B cell (primary cell): ENCODE results near the gene ZBTB46. TPM values are rescaled to one million over a fixed set of nuclear protein-coding genes. Genes with fewer than 3 reads are reported as not detected.

Experiments used
- ATAC-seq: fragments of 200-7000 bp; cut with Tn5 transposase; one replicate; pipeline ENCODE4 v1.10.0; 2021; ENCODE audit warnings: low read depth, mild to moderate bottlenecking, moderate number of reproducible peaks, moderate library complexity
- CTCF ChIA-PET: fragments of 350-600 bp; sonication (Branson Sonifier 250); formaldehyde crosslinking; loops from one replicate; lab custom pipeline; 2021; ENCODE audit warnings: antibody characterized with exemption, inconsistent platforms; lab: Charles Lee
- POLR2A ChIA-PET: fragments of 350-600 bp; sonication (Branson Sonifier 250); formaldehyde crosslinking; loops from one replicate; lab custom pipeline; 2021; ENCODE audit warnings: antibody characterized with exemption; lab: Charles Lee
- DNase-seq: peaks from one replicate; pipeline ENCODE4 v3.0.0; 2013
- H2AFZ ChIP-seq: 2 replicates; pipeline ENCODE4 v1.6.1; 2012; ENCODE audit warnings: mild to moderate bottlenecking, low read depth, low read length; ENCODE audit not compliant: insufficient read depth, poor library complexity, severe bottlenecking
- H3K27ac ChIP-seq, 2 donors: 1 replicate in 1 of 2; 2 replicates in 1 of 2; pipeline ENCODE4 v1.5.1; 2012 to 2013; ENCODE audit warnings: low read length in 2 of 2, mild to moderate bottlenecking in 2 of 2, moderate library complexity in 1 of 2
- H3K27me3 ChIP-seq, 4 experiments: fragments of 200-600 bp in 1 of 4; sonication (generic) in 1 of 4; replicated peaks in 1 of 4; 1 replicate in 2 of 4; 2 replicates in 2 of 4; pipeline versions ENCODE4 v1.6.1 to v1.7.0; 2013 to 2016; ENCODE audit warnings: low read length in 3 of 4, mild to moderate bottlenecking in 2 of 4, mixed read lengths in 1 of 4, moderate library complexity in 1 of 4; ENCODE audit not compliant: insufficient read depth in 4 of 4, control insufficient read depth in 3 of 4; ENCODE audit errors: control extremely low read depth in 1 of 4
- H3K36me3 ChIP-seq, 2 experiments: replicated peaks in 1 of 2; 1 replicate in 1 of 2; 2 replicates in 1 of 2; pipeline versions ENCODE4 v1.6.1 to v1.7.1; 2013; ENCODE audit warnings: low read length in 1 of 2; ENCODE audit not compliant: insufficient read depth in 2 of 2, control insufficient read depth in 1 of 2; ENCODE audit errors: control extremely low read depth in 1 of 2, extremely low read depth in 1 of 2
- H3K4me1 ChIP-seq, 2 donors: fragments of 200-600 bp in 1 of 2; sonication (generic) in 1 of 2; 1 replicate in 1 of 2; 2 replicates in 1 of 2; pipeline versions ENCODE4 v1.5.1 to v1.6.1; 2013 to 2017; ENCODE audit warnings: low read length in 2 of 2; ENCODE audit not compliant: control insufficient read depth in 2 of 2, insufficient read depth in 2 of 2
- H3K4me2 ChIP-seq: replicated peaks from 2 replicates; pipeline ENCODE3; 2012; ENCODE audit warnings: mild to moderate bottlenecking, low read depth, low read length; ENCODE audit not compliant: poor library complexity, severe bottlenecking
- H3K4me3 ChIP-seq, 5 experiments: fragments of 200-600 bp in 1 of 5; sonication (generic) in 1 of 5; 1 replicate in 3 of 5; 2 replicates in 2 of 5; pipeline versions ENCODE4 v1.5.1 to v1.7.0; 2011 to 2016; ENCODE audit warnings: low read length in 4 of 5, mild to moderate bottlenecking in 4 of 5, low read depth in 2 of 5, control low read depth in 1 of 5, moderate library complexity in 1 of 5; ENCODE audit not compliant: insufficient read depth in 1 of 5; ENCODE audit errors: control extremely low read depth in 1 of 5, extremely low read depth in 1 of 5
- H3K79me2 ChIP-seq: fragments of 200-600 bp; sonication (generic); one replicate; pipeline ENCODE4 v1.6.0; 2016; ENCODE audit warnings: low read length; ENCODE audit not compliant: control insufficient read depth, insufficient read depth
- H3K9ac ChIP-seq: fragments of 200-600 bp; sonication (generic); 2 replicates; pipeline ENCODE4 v1.6.1; 2017; ENCODE audit warnings: mild to moderate bottlenecking, low read length, moderate library complexity
- H3K9me3 ChIP-seq, 3 donors: one replicate each; pipeline versions ENCODE4 v1.6.1 to v1.7.1; 2013; ENCODE audit warnings: low read length in 2 of 3; ENCODE audit not compliant: control insufficient read depth in 2 of 3, insufficient read depth in 1 of 3; ENCODE audit errors: control extremely low read depth in 1 of 3
- H4K20me1 ChIP-seq: 2 replicates; pipeline ENCODE4 v1.6.0; 2012; ENCODE audit warnings: mild to moderate bottlenecking, low read length; ENCODE audit not compliant: insufficient read depth, control insufficient read depth, poor library complexity, severe bottlenecking
- H3K27ac Mint-ChIP-seq: one replicate; pipeline ENCODE4 v1.8.0; 2021; ENCODE audit warnings: mixed read lengths
- H3K27me3 Mint-ChIP-seq: one replicate; pipeline ENCODE4 v1.8.0; 2021; ENCODE audit warnings: mixed read lengths
- H3K4me1 Mint-ChIP-seq: one replicate; pipeline ENCODE4 v1.8.0; 2021; ENCODE audit warnings: mixed read lengths
- H3K4me3 Mint-ChIP-seq: one replicate; pipeline ENCODE4 v1.8.0; 2021; ENCODE audit warnings: mixed read lengths
- H3K9me3 Mint-ChIP-seq: one replicate; pipeline ENCODE4 v1.8.0; 2022; ENCODE audit warnings: mixed read lengths; ENCODE audit not compliant: insufficient read depth
- CTCF ChIP-seq: fragments of 200-600 bp; IDR thresholded peaks from one replicate; pipeline ENCODE4 v1.8.0; 2022; ENCODE audit warnings: antibody characterized with exemption, mild to moderate bottlenecking
- EZH2 ChIP-seq: IDR thresholded peaks from 2 replicates; pipeline ENCODE4 v1.6.1; 2012; ENCODE audit warnings: borderline replicate concordance, low read depth, mild to moderate bottlenecking, moderate library complexity, low read length; ENCODE audit not compliant: insufficient read depth, poor library complexity, severe bottlenecking
- WGBS: methylation state at CpG from one replicate; pipeline ENCODE4 v1.1.5; 2013; ENCODE audit warnings: missing lambda C conversion rate; ENCODE audit not compliant: insufficient coverage; 5-methylcytosine and 5-hydroxymethylcytosine counted together
- intact Hi-C: fragments of 100-400 bp; cut with micrococcal nuclease; formaldehyde crosslinking; loops from one replicate; pipeline ENCODE4 v1.10.0; 2022
- polyA plus RNA-seq: library from polyadenylated mRNA; depleted of rRNA; stranded (reverse); fragments of >200 nt; gene quantifications from 2 replicates; pipeline ENCODE4 v1.2.3, GENCODE V29; 2012
- total RNA-seq, 2 donors: library from RNA; stranded (reverse); fragments of 120-200 nt in 1 of 2; gene quantifications; 1 replicate in 1 of 2; 2 replicates in 1 of 2; pipeline versions ENCODE4 v1.2.3 to v1.2.4, GENCODE V29; 2013 to 2022

The ZBTB46 gene
- total and polyA plus RNA-seq, 2 donors (not counting 1 experiment from before 2014, with no cell fraction given) = 0.16 to 0.64 TPM

- H3K9ac ChIP-seq = peak overlapping the region; percentile 23
- H3K27me3 ChIP-seq = peaks cover 0 to 39% (median 25%) of the 10 kb centered on the region in 4 experiments
- H3K9me3 ChIP-seq = peaks cover 0 to 8% (median 0%) of the 10 kb centered on the region in 3 donors
- Mint-ChIP-seq H3K9me3 (no peaks in the 10 kb centered on the region), H3K27ac (no peak overlapping the region), H3K4me3 (no peak overlapping the region), H3K27me3 (peaks cover 18% of the 10 kb centered on the region), H3K4me1 (peaks cover 11% of the 10 kb centered on the region)
- H3K4me1 ChIP-seq = peaks cover 12 to 16% of the 10 kb centered on the region in 2 donors
- no peaks in the 10 kb centered on the region for H4K20me1 ChIP-seq
- H2AFZ ChIP-seq = peak overlapping the region; percentile 46
- DNase-seq (peak; percentile 57), ATAC-seq (no peak)
- TF ChIP-seq CTCF (no peak), EZH2 (no peak)
- no peaks in the 10 kb centered on the region for H3K79me2 ChIP-seq
- H3K4me3 ChIP-seq = peak overlapping the region in 3 of 5 experiments; percentile 11 to 36 (median 29)
- CTCF ChIA-PET = no interaction called here
- no peaks in the 10 kb centered on the region for H3K36me3 ChIP-seq
- H3K27ac ChIP-seq = no peak overlapping the region
- H3K4me2 ChIP-seq = peak overlapping the region; percentile 81
- WGBS = 2% methylated on average over 55 of the region's 55 CpGs
- POLR2A ChIA-PET = no interaction called here
- intact Hi-C loops = no loop called here
Measured at GRCh38 chr20:63831646-63831992, 555 bp upstream of the ZBTB46 start.

GRCh38 chr20:63829945-63830835 lies 874 bp downstream of the ZBTB46 start:
- CTCF ChIA-PET = no interaction called here
- TF ChIP-seq CTCF (no peak), EZH2 (no peak)
- under 1% methylated on average over 99 of the region's 99 CpGs for WGBS
- peak overlapping the region; percentile 96 for H3K4me2 ChIP-seq
- H3K9me3 ChIP-seq = peaks cover 0 to 8% (median 0%) of the 10 kb centered on the region in 3 donors
- ATAC-seq (peak; percentile 3), DNase-seq (peak; percentile 57)
- POLR2A ChIA-PET = no interaction called here
- Mint-ChIP-seq H3K4me3 (peak overlapping the region; percentile 94), H3K27ac (peak overlapping the region; percentile 71), H3K4me1 (peaks cover 11% of the 10 kb centered on the region), H3K27me3 (peaks cover 28% of the 10 kb centered on the region), H3K9me3 (no peaks in the 10 kb centered on the region)
- no peaks in the 10 kb centered on the region for H3K79me2 ChIP-seq
- peak overlapping the region; percentile 54 for H3K9ac ChIP-seq
- peaks cover 0 to 42% (median 26%) of the 10 kb centered on the region in 4 experiments for H3K27me3 ChIP-seq
- H3K4me3 ChIP-seq = peak overlapping the region; percentile 28 to 65 (median 53)
- H3K4me1 ChIP-seq = peaks cover 12 to 16% of the 10 kb centered on the region in 2 donors
- H3K27ac ChIP-seq = no peak overlapping the region
- peak overlapping the region; percentile 54 for H2AFZ ChIP-seq
- intact Hi-C loops = no loop called here
- no peaks in the 10 kb centered on the region for H3K36me3 ChIP-seq
- H4K20me1 ChIP-seq = no peaks in the 10 kb centered on the region
